Activated T-cell treated with anti-CD3 and anti-CD28 coated beads, Interleukin-2, amount 50 U/mL, for 4 hours (primary cell): ENCODE data around the gene MAML1. TPM values are rescaled to one million over a fixed set of nuclear protein-coding genes. Genes with fewer than 3 reads are reported as not detected.

Experiments
- ATAC-seq, 2 donors: fragments of 200-7000 bp; cut with Tn5 transposase; one replicate each; pipeline ENCODE4 v1.10.0; 2021
- DNase-seq: peaks from one replicate; pipeline ENCODE4 v3.0.0-alpha.2; 2020
- H3K27me3 Mint-ChIP-seq: one replicate; pipeline ENCODE4 v1.8.0; 2021; ENCODE audit warnings: low read depth, mixed read lengths
- H3K36me3 Mint-ChIP-seq: one replicate; pipeline ENCODE4 v1.8.0; 2022; ENCODE audit warnings: mixed read lengths; ENCODE audit not compliant: insufficient read depth
- H3K4me1 Mint-ChIP-seq: one replicate; pipeline ENCODE4 v1.8.0; 2021; ENCODE audit warnings: low read depth, mixed read lengths
- H3K4me3 Mint-ChIP-seq: one replicate; pipeline ENCODE4 v1.8.0; 2021; ENCODE audit warnings: mild to moderate bottlenecking, moderate library complexity, mixed read lengths
- H3K9me3 Mint-ChIP-seq: one replicate; pipeline ENCODE4 v1.8.0; 2021; ENCODE audit warnings: mixed read lengths
- total RNA-seq, 3 donors: library from RNA; stranded (reverse); gene quantifications; one replicate each; pipeline ENCODE4 v1.2.1, GENCODE V29; 2021

Gene MAML1
- total RNA-seq, 3 donors from 2014 or later, result 24.5 to 27.5 (median 26.9) TPM

DNA sequence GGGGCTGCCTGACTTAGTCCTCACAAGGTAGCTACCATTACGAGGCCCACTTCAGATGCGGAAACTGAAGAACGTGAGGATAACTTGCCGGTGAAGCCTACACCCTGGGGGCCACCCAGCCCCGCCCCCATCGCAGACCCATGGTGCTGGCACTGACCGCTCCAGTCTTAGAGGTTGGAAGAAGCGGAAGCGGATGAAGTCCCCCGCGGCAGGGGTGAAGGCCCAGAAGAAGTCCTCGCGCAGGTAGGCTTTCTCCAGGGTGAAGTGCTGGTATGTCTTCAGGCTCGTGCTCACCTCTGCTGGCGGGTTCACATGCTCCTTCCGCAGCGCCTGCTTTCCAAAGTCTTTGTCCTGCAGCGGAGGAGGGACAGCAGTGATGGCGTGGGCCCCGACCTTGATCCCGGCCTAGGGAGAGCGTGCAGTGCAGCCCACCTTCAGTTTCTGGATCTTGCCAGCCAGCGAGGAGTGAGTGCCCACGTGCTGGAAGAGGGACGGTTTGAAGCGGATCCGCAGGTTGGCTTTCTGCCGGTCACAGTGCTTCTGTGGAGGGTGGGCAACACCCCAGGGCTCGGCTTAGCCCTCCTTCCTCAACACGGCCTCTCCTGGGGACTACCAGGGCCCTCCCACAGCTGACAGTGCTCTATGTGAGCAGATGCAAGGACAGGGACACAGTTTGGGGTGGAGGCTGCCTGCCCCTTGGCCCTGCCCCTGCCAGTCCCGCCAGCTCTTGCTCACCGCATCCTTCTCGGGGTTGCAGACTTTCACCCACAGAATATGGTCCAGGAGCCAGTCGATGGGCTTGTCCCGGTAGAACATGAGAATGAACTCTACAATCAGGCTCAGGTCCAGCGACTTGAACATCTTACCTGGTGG lies 66.4 kb downstream of the MAML1 start:
- ATAC-seq, result no peak
- Mint-ChIP-seq H3K4me1 (peaks cover 36% of the 10 kb centered on the region), H3K9me3 (no peaks in the 10 kb centered on the region), H3K36me3 (peaks cover 10% of the 10 kb centered on the region), H3K4me3 (no peak overlapping the region), H3K27me3 (no peaks in the 10 kb centered on the region)
- DNase-seq, result no peak

DNA sequence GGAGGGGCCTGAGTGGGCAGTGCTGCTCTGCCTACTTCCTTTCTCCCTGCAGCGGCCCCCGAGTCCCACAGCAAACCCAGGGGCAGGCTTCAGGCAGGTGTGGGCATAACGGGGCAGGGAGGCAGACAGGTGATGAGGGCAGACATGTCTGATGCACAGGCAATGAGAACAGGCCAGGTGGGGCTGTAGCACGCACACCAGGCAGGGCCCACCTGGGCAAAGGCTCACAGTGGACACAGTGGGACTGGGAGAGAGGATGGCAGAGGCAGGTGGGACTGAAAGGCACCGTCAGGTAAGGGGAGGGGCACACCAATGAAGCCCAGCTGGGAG lies 67.0 kb downstream of the MAML1 start:
- ATAC-seq (no peak), DNase-seq (no peak)
- peaks cover 10% of the 10 kb centered on the region for H3K36me3 Mint-ChIP-seq
- no peaks in the 10 kb centered on the region for H3K9me3 Mint-ChIP-seq
- no peak overlapping the region for H3K4me3 Mint-ChIP-seq
- peaks cover 36% of the 10 kb centered on the region for H3K4me1 Mint-ChIP-seq
- no peaks in the 10 kb centered on the region for H3K27me3 Mint-ChIP-seq

DNA sequence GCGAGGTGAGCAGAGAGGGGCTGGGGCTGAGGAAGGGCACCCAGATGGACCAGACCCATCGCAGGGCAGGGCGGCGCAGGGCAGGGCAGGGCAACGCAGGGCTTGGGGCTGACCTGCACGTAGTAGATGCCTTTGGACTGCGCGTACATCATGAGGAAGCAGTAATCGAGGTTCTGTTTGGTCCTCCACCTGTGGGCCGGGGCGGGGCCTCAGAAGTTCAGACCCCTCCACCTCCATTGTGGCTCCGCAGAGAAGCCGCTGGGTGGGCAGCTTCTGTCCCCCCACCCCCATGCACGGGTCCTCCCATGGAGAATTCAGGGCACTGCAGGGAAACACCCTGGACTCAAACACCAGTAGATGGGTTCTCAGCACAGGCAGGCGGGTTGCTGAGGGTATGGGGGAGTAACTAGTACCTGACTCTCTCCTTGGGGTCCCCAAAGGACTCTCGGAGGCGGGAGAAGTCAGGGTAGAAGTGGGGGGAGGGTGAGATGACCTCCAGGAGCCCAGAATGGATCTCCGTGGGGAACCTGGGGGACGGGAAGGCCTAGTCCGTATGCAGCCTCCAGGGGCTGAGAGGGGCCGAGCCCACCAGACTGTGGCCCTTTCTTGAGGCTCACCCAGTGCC lies 67.6 kb downstream of the MAML1 start:
- Mint-ChIP-seq H3K9me3 (no peaks in the 10 kb centered on the region), H3K4me1 (peaks cover 36% of the 10 kb centered on the region), H3K4me3 (no peak overlapping the region), H3K36me3 (peaks cover 10% of the 10 kb centered on the region), H3K27me3 (no peaks in the 10 kb centered on the region)
- ATAC-seq (no peak), DNase-seq (no peak)

- H3K4me1 Mint-ChIP-seq, result peaks cover 39% of the 10 kb centered on the region
These were observed 68.1 kb downstream of the MAML1 start for GRCh38 chr5:179800696-179801201.

GRCh38 chr5:179801304-179802206 lies 68.9 kb downstream of the MAML1 start:
- Mint-ChIP-seq H3K4me3 (no peak overlapping the region), H3K9me3 (no peaks in the 10 kb centered on the region), H3K4me1 (peaks cover 39% of the 10 kb centered on the region), H3K27me3 (no peaks in the 10 kb centered on the region), H3K36me3 (peaks cover 10% of the 10 kb centered on the region)
- ATAC-seq, result peak; percentile 44 to 51
- DNase-seq, result peak; percentile 88

More at GRCh38 chr5:179800696-179801201, 68.1 kb downstream of the MAML1 start:
- Mint-ChIP-seq H3K9me3 (no peaks in the 10 kb centered on the region), H3K4me3 (no peak overlapping the region), H3K36me3 (peaks cover 10% of the 10 kb centered on the region), H3K27me3 (no peaks in the 10 kb centered on the region)
- ATAC-seq (no peak), DNase-seq (no peak)

DNA sequence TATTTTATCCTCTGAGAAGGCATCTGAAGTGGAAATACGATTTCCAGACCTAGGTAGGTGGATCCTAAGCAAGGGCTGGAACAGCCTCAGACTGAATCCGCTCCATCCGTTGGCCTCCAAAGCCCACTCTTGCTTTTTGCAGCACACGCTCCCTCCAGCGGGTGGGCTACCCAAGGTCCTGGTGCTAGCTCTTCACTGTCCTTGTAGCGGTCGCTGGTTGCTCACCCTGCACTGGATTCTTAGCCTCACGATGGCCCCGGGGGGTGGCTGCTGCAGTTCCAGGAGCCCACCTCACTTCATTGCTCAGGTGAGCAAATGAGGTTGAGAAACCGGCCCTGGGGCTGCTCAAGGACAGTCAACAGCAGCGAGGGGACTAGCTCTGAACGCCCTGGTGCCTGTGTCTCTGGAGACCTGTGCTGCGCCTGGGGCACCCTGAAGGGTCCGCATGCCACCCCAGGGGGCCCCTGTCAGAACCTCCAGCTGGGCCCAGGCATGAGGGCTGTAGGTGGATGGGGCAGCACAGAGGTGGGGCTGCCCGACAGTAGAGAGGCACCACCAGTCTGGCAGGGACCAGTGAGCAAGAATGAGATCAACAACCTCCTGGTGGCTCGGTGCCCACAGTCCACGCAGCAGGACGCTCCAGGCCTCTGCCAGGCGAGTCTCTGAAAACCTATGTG lies 69.7 kb downstream of the MAML1 start:
- Mint-ChIP-seq H3K9me3 (no peaks in the 10 kb centered on the region), H3K4me1 (peaks cover 33% of the 10 kb centered on the region), H3K4me3 (no peak overlapping the region), H3K27me3 (no peaks in the 10 kb centered on the region), H3K36me3 (peaks cover 10% of the 10 kb centered on the region)
- DNase-seq, result no peak
- ATAC-seq, result no peak

DNA sequence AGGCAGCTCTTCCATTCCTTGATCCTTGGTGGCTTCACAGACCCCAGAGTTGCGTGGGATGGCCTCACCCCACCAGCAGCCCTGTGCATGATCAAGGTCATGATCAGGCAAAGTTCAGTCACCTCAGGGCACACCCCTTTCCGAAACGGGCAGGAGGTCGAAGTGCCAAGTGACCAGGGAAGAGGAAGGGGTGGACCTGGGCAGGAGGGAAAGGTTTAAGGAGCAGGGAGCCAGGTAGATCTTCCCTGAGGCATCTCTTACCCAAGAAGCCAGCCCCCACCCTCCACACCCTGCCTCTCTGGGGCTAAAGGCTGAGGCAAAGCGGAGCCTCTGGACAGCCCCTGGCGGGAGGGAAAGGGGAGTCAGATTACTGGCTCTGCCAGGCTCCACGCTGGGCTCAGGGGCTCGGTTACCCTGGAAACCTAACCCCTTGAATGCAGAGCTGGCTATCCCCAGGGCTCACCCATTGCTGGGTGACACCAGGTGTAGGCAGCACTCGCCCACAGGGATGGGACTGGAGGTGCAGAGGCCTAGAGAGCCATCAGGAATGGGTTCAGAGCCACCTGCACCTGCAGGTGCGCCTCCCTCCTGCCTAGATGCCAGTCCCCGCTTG lies 70.4 kb downstream of the MAML1 start:
- Mint-ChIP-seq H3K36me3 (peaks cover 10% of the 10 kb centered on the region), H3K9me3 (no peaks in the 10 kb centered on the region), H3K4me3 (no peak overlapping the region), H3K4me1 (peaks cover 34% of the 10 kb centered on the region), H3K27me3 (no peaks in the 10 kb centered on the region)
- DNase-seq (no peak), ATAC-seq (no peak)

DNA sequence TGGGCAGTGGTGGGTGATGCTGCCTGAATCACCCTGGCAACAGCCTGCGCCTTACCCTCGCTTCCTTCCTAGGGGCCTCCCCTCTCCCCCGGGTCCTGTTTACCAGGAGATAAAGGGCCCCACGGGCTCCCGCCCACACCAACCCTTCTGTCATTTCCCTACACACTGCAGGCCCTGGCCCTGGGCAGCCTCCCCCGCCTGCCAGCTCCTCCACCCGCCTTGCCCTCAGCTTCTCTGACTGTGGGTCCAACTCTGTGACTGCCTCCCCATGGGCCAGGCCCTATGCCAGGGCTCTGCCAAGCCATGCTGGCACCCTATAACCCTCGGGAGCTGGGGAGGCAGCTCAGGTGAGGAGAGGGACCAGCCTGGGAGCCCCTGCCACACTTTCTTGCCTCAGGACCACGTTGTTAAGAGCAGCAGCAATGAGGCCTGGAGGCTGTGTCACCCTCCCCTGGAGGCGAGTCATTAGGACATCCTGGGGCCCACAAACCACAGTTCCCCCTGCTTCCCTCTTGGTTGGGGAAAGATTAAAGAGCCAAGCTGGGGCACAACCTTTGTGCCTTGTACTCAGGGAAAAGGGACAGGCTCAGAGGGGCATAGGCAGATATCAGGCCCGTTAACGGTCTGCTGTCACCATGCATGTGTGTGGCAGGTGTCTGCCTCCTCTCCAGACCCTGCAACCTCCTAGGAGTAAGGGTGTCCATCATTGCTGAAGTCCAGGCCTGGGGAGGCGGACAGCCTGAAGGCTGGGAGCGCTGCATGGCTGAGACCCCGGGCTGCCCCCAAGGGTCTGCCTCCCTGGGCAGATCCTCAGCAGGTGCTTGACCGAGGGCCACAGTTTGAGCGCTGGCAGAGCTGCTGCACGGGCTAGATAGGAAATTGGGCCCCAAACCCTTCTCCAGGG lies 71.3 kb downstream of the MAML1 start:
- no peaks in the 10 kb centered on the region for H3K9me3 Mint-ChIP-seq

DNA sequence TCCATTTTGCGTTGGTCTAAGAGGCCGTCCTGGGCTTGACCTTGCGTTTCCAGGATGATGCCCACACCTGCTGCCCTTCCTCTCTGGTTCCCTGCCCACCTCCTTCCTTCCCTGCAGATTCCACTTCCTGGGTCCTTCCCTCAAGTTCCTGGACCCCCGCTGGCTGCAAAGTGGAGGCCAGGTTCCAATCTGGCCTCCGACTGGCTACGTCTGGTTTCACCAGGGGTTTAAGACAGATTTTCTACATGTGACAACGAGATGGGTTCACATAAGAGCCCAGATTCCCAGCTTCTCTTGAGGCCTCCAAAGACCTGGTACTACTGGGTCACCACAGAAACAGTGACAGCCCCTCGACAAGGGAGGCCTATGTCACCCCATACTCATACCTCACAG lies 71.9 kb downstream of the MAML1 start:
- Mint-ChIP-seq H3K4me1 (peaks cover 37% of the 10 kb centered on the region), H3K9me3 (no peaks in the 10 kb centered on the region), H3K4me3 (peak overlapping the region; percentile 86), H3K27me3 (no peaks in the 10 kb centered on the region), H3K36me3 (peaks cover 6% of the 10 kb centered on the region)
- no peak for ATAC-seq
- DNase-seq, result no peak

More for the DNA sequence above, 71.3 kb downstream of the MAML1 start:
- Mint-ChIP-seq H3K4me3 (peak overlapping the region; percentile 86), H3K27me3 (no peaks in the 10 kb centered on the region), H3K36me3 (peaks cover 10% of the 10 kb centered on the region), H3K4me1 (peaks cover 37% of the 10 kb centered on the region)
- ATAC-seq (peak; percentile 20 to 29), DNase-seq (no peak)

DNA sequence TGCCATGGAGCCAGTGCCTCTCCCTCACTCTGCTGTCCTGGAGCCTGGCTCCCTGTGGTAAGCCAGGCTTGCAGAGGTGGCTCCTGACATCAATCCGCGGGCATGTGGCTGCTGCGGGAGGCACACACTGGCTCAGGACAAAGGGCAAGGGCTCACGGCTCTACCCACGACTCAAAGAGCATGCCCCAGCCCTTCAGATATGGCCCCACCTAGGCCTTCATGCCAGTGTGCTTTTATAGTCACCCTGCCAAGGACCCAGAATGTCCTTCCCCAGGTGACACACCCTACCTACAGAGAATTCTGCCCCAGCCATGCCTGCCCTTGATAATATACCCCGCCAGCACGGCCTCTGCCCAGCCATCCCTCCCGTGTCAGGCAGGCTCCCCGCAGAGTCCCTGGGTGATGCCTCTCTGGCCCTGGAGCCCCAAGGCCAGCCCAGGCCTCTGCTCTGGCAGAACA lies 72.5 kb downstream of the MAML1 start:
- Mint-ChIP-seq H3K9me3 (no peaks in the 10 kb centered on the region), H3K27me3 (no peaks in the 10 kb centered on the region), H3K4me3 (peak overlapping the region; percentile 86), H3K36me3 (peaks cover 2% of the 10 kb centered on the region), H3K4me1 (peaks cover 37% of the 10 kb centered on the region)
- ATAC-seq, result no peak
- DNase-seq, result no peak

- peaks cover 37% of the 10 kb centered on the region for H3K4me1 Mint-ChIP-seq
- peak overlapping the region; percentile 86 for H3K4me3 Mint-ChIP-seq
- ATAC-seq (peak; percentile 16 to 19), DNase-seq (no peak)
- no peaks in the 10 kb centered on the region for H3K9me3 Mint-ChIP-seq
- no peaks in the 10 kb centered on the region for H3K27me3 Mint-ChIP-seq
- peaks cover 2% of the 10 kb centered on the region for H3K36me3 Mint-ChIP-seq
These were observed 73.1 kb downstream of the MAML1 start for GRCh38 chr5:179805529-179806249.
